CD14-positive monocyte (primary cell): ENCODE data around the gene SERPINB11. TPM values are rescaled to one million over a fixed set of nuclear protein-coding genes. Genes with fewer than 3 reads are reported as not detected.
A peak's percentile ranks its signal among the peaks of the same experiment; 100 is the strongest.

Source experiments
- DNase-seq, 3 donors: peaks; one replicate each; pipeline ENCODE4 v3.0.0-alpha.2; 2011 to 2022
- H2AFZ ChIP-seq: 2 replicates; pipeline ENCODE4 v1.6.0; 2012; ENCODE audit warnings: mild to moderate bottlenecking, low read depth, low read length, inconsistent platforms; ENCODE audit not compliant: insufficient read depth, poor library complexity, severe bottlenecking
- H3K27ac ChIP-seq, 2 donors: 1 replicate in 1 of 2; 2 replicates in 1 of 2; pipeline ENCODE4 v1.5.1; 2012 to 2013; ENCODE audit warnings: low read length in 2 of 2, control low read depth in 1 of 2, inconsistent platforms in 1 of 2, low read depth in 1 of 2, mild to moderate bottlenecking in 1 of 2
- H3K27me3 ChIP-seq, 2 donors: one replicate each; pipeline versions ENCODE4 v1.6.0 to v1.6.1; 2011 to 2013; ENCODE audit warnings: low read length in 2 of 2; ENCODE audit not compliant: control insufficient read depth in 2 of 2, insufficient read depth in 2 of 2
- H3K36me3 ChIP-seq, 2 donors: replicated peaks in 1 of 2; 1 replicate in 1 of 2; 2 replicates in 1 of 2; pipeline versions ENCODE4 v1.5.1 to v1.6.1; 2012 to 2013; ENCODE audit warnings: low read length in 2 of 2, control low read depth in 1 of 2, inconsistent platforms in 1 of 2, mild to moderate bottlenecking in 1 of 2; ENCODE audit not compliant: insufficient read depth in 2 of 2, control insufficient read depth in 1 of 2
- H3K4me1 ChIP-seq, 2 donors: 1 replicate in 1 of 2; 2 replicates in 1 of 2; pipeline versions ENCODE4 v1.5.1 to v1.6.1; 2012 to 2013; ENCODE audit warnings: low read length in 2 of 2, control low read depth in 1 of 2, inconsistent platforms in 1 of 2, mild to moderate bottlenecking in 1 of 2, moderate library complexity in 1 of 2; ENCODE audit not compliant: insufficient read depth in 2 of 2, control insufficient read depth in 1 of 2
- H3K4me2 ChIP-seq: replicated peaks from 2 replicates; pipeline ENCODE3; 2012; ENCODE audit warnings: low read length, moderate library complexity, mild to moderate bottlenecking; ENCODE audit not compliant: poor library complexity, severe bottlenecking; ENCODE audit errors: extremely low read depth
- H3K4me3 ChIP-seq, 3 experiments: fragments of 200-600 bp in 1 of 3; sonication (generic) in 1 of 3; replicated peaks in 1 of 3; 1 replicate in 2 of 3; 2 replicates in 1 of 3; pipeline ENCODE4 v1.5.1; 2011 to 2013; ENCODE audit warnings: low read length in 3 of 3, mild to moderate bottlenecking in 3 of 3, control low read depth in 2 of 3, low read depth in 2 of 3, inconsistent platforms in 1 of 3, moderate library complexity in 1 of 3
- H3K79me2 ChIP-seq: 2 replicates; pipeline ENCODE4 v1.6.0; 2012; ENCODE audit warnings: mild to moderate bottlenecking, control low read depth, inconsistent platforms, low read length, moderate library complexity; ENCODE audit not compliant: insufficient read depth
- H3K9ac ChIP-seq: 2 replicates; pipeline ENCODE4 v1.6.0; 2017; ENCODE audit warnings: low read length, mild to moderate bottlenecking; ENCODE audit not compliant: insufficient read depth, poor library complexity, severe bottlenecking
- H3K9me3 ChIP-seq, 2 donors: replicated peaks in 1 of 2; 1 replicate in 1 of 2; 2 replicates in 1 of 2; pipeline versions ENCODE4 v1.5.1 to v1.6.1; 2012 to 2013; ENCODE audit warnings: low read length in 2 of 2, control low read depth in 1 of 2; ENCODE audit not compliant: control insufficient read depth in 1 of 2, insufficient read depth in 1 of 2
- H4K20me1 ChIP-seq: 2 replicates; pipeline ENCODE4 v1.6.0; 2012; ENCODE audit warnings: mild to moderate bottlenecking, low read length, control low read depth, moderate library complexity; ENCODE audit not compliant: insufficient read depth
- H3K27ac Mint-ChIP-seq, 7 donors: one replicate each; pipeline ENCODE4 v1.8.0; 2020; ENCODE audit warnings: mild to moderate bottlenecking in 7 of 7, mixed read lengths in 7 of 7, moderate library complexity in 6 of 7, inconsistent platforms in 2 of 7
- H3K27me3 Mint-ChIP-seq, 3 donors: one replicate each; pipeline ENCODE4 v1.8.0; 2021 to 2022; ENCODE audit warnings: low read depth in 3 of 3, mild to moderate bottlenecking in 3 of 3, mixed read lengths in 3 of 3, moderate library complexity in 3 of 3, inconsistent platforms in 1 of 3
- H3K36me3 Mint-ChIP-seq, 2 donors: one replicate each; pipeline ENCODE4 v1.8.0; 2020; ENCODE audit warnings: mixed read lengths in 2 of 2, inconsistent platforms in 1 of 2, mild to moderate bottlenecking in 1 of 2
- H3K4me1 Mint-ChIP-seq: one replicate; pipeline ENCODE4 v1.8.0; 2020; ENCODE audit warnings: mild to moderate bottlenecking, mixed read lengths
- H3K4me3 Mint-ChIP-seq, 2 donors: one replicate each; pipeline ENCODE4 v1.8.0; 2020; ENCODE audit warnings: mild to moderate bottlenecking in 2 of 2, mixed read lengths in 2 of 2, moderate library complexity in 1 of 2
- H3K9me3 Mint-ChIP-seq, 7 donors: one replicate each; pipeline ENCODE4 v1.8.0; 2020 to 2022; ENCODE audit warnings: mixed read lengths in 7 of 7, mild to moderate bottlenecking in 6 of 7, moderate library complexity in 6 of 7, inconsistent platforms in 2 of 7
- WGBS: methylation state at CpG from one replicate; pipeline ENCODE4 v1.1.5; 2013; ENCODE audit warnings: missing lambda C conversion rate; ENCODE audit not compliant: insufficient coverage; 5-methylcytosine and 5-hydroxymethylcytosine counted together
- intact Hi-C, 2 donors: fragments of 100-400 bp; cut with micrococcal nuclease; formaldehyde crosslinking; loops; one replicate each; pipeline versions ENCODE4 v1.15.0 to v1.15.1; 2023
- polyA plus RNA-seq, 3 donors: library from polyadenylated mRNA; depleted of rRNA in 1 of 3; unstranded in 2 of 3; stranded (reverse) in 1 of 3; fragments of 300-500 nt in 2 of 3; fragments of >200 nt in 1 of 3; fragmentation: Illumina TruSeq in 2 of 3; gene quantifications; 1 replicate in 2 of 3; 2 replicates in 1 of 3; pipeline ENCODE4 v1.2.3, GENCODE V29; 2012 to 2021
- TF ChIP-seq, protein P1 (sequence below): fragments of 200-600 bp; IDR thresholded peaks from one replicate; pipeline ENCODE4 v1.8.0; 2022; ENCODE audit warnings: antibody characterized with exemption, mild to moderate bottlenecking

SERPINB11 gene
- polyA plus RNA-seq, 3 donors: not detected

DNA sequence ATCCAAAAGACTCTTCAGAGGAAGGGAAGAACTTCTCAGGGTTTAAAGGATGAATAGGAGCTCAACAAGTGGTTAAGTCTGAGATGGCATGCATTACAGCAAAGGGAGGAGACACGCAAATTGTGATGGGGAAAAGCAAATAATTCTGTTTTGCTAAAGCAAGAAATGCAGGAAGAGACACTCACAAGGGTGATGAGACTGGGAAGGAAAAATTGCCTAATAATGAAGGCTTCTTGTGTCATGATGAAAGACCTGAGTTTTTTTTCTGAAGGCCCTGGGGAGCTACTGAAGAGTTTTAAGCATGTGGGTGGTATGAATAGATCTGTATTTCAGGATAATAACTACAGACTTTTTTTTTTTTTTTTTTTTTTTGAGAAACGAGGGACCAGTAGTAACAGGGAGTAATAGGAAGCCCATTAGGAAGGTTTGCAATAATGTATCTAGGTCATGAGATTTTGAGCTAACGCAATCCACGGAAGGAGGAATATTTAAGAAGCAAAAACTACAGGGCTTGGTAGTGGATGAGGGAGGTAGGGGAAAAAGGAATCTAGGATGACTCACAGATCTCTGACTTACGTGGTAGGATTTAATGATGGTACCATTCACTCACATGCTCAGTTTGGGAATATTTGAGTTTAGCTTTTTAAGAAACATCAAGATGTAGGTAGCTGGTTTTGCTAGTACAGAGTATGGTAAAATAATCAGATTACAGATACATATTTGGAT, 25.1 kb upstream of the SERPINB11 start:
- 40% methylated on average over 3 of the region's 5 CpGs for WGBS
- Histone ChIP-seq H3K4me3 (peak overlapping the region in 1 of 3 experiments; percentile 16), H4K20me1 (no peaks in the 10 kb centered on the region), H3K27me3 (peaks cover 0 to 2% of the 10 kb centered on the region in 2 donors), H3K9ac (no peak overlapping the region), H3K4me1 (peaks cover 10 to 14% of the 10 kb centered on the region in 2 donors), H3K27ac (no peak overlapping the region), H3K36me3 (no peaks in the 10 kb centered on the region), H3K9me3 (no peaks in the 10 kb centered on the region), H3K79me2 (no peaks in the 10 kb centered on the region), H2AFZ (no peak overlapping the region), H3K4me2 (peak overlapping the region; percentile 5)
- TF ChIP-seq, protein P1, sequence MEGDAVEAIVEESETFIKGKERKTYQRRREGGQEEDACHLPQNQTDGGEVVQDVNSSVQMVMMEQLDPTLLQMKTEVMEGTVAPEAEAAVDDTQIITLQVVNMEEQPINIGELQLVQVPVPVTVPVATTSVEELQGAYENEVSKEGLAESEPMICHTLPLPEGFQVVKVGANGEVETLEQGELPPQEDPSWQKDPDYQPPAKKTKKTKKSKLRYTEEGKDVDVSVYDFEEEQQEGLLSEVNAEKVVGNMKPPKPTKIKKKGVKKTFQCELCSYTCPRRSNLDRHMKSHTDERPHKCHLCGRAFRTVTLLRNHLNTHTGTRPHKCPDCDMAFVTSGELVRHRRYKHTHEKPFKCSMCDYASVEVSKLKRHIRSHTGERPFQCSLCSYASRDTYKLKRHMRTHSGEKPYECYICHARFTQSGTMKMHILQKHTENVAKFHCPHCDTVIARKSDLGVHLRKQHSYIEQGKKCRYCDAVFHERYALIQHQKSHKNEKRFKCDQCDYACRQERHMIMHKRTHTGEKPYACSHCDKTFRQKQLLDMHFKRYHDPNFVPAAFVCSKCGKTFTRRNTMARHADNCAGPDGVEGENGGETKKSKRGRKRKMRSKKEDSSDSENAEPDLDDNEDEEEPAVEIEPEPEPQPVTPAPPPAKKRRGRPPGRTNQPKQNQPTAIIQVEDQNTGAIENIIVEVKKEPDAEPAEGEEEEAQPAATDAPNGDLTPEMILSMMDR: no peak
- Mint-ChIP-seq H3K27me3 (peaks cover 3 to 11% (median 7%) of the 10 kb centered on the region in 3 donors), H3K27ac (peak overlapping the region in 2 of 7 donors; percentile 0 to 19), H3K4me3 (no peak overlapping the region), H3K36me3 (no peaks in the 10 kb centered on the region), H3K9me3 (peaks cover 0 to 5% (median 0%) of the 10 kb centered on the region in 7 donors), H3K4me1 (peaks cover 13% of the 10 kb centered on the region)
- DNase-seq: peak in 2 of 3 donors; percentile 20 to 28
- intact Hi-C loops: no loop called here

DNA sequence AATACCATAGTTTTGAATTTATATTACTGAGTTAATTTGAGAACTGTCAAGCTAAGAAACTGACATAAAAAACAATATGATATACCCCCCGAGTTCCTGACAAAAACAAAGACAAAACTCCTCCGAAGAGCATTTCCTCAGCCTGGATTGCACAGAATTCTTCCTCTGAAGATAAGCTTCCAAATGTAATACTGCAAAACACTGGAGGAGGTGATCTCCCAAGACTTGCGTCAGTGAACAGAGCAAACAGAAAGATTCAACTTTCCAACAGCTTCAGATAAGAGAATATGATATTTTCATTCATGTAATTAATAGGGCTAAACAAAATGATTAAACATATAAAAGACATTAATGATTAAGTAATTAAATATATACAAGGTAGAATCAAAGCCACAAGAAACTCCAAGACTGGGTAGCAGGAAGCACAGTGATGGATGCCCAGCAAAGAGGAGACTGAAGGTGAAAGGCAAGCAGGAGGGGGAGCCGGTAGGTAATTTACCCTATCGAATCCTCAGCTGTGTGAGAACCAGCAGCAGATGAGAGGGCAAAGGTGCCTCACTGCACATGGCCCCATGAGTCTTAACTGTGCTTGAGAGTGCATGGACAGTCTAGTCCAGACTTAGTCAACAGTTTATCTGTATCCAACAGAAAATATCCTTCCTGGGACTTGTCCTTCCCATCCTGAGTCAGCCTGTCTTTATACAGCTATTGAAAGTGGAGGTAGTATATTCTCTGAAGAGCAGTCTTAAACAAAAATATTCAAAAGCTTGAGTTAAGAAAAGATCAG, 22.7 kb upstream of the SERPINB11 start:
- Mint-ChIP-seq H3K36me3 (no peaks in the 10 kb centered on the region), H3K4me3 (no peak overlapping the region), H3K27ac (peak overlapping the region in 1 of 7 donors; percentile 57), H3K4me1 (peaks cover 13% of the 10 kb centered on the region), H3K27me3 (peaks cover 5 to 11% (median 6%) of the 10 kb centered on the region in 3 donors), H3K9me3 (peaks cover 0 to 6% (median 0%) of the 10 kb centered on the region in 7 donors)
- Histone ChIP-seq H4K20me1 (no peaks in the 10 kb centered on the region), H3K27ac (no peak overlapping the region), H3K36me3 (no peaks in the 10 kb centered on the region), H3K4me2 (no peak overlapping the region), H3K79me2 (no peaks in the 10 kb centered on the region), H3K9me3 (no peaks in the 10 kb centered on the region), H3K27me3 (peaks cover 0 to 3% of the 10 kb centered on the region in 2 donors), H3K4me1 (peaks cover 10 to 14% of the 10 kb centered on the region in 2 donors), H3K9ac (no peak overlapping the region), H2AFZ (no peak overlapping the region), H3K4me3 (no peak overlapping the region)
- TF ChIP-seq, protein P1: no peak
- intact Hi-C loops: no loop called here
- WGBS: 100% methylated on average over 4 of the region's 5 CpGs
- no peak for DNase-seq
